GM18868 (cell line): ENCODE measurements around the gene STRA8.

Experiments
- ATAC-seq: cut with Tn5 transposase; IDR thresholded peaks from one replicate; pipeline ENCODE4 v1.9.1; 2021; ENCODE audit warnings: mild to moderate bottlenecking, moderate library complexity; ENCODE audit not compliant: unreplicated experiment

The STRA8 gene

DNA sequence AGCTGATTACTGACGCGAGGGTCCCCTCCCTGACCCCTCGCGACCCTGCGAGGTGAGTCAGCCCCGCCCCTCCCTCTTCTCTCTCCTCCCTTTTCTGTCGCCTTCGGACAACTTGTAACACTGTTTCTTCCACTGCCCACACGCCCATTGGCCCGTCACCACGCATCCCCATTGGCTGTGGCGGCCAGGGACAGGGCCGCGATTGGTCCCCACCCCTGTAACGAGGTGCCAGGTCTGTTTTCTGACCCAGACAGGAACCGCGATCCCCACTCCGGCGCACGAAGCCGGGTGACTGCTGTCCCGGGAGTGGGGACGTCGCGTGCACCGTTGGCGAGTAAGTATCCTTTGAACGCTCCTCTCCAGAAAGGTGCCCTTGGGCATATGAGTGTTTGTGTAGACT, at the start of gene STRA8:
STRA8 (plus strand) TSS at position 269 of the 400 bp plus-strand sequence. CDS start 6,687 bp downstream, outside the sequence.
- ATAC-seq = no peak

DNA sequence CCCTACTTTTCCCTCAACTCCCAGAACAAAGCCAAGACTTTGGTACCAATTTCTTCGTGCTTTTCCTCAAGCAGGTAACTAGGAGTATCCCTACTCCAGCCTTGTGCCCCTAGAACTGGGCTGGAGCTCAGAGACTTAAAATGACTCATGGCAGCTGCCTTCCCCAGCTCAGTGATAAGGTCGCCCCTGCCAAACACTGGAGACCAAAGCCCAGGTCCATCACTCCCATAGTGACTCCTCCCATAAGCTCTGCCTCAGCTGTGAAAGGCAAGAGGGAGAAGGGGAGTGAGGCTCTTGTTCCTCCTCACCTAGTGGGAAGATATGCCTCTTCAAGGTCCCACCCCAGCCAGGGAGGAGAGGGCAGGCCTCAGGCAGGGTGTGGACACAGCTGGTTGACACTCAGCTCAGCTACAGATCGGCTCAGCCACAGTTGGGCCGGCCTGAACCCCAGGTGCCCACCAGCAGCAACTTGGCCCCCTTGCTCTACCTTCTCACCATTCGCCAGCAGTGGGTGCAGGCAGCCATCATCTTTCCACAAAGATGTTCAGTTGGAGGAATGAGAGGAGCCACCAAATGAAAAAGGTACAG, 49.3 kb upstream of the STRA8 start:
- ATAC-seq = no peak

GRCh38 chr7:135185471-135186260, 48.0 kb upstream of the STRA8 start:
- no peak for ATAC-seq

DNA sequence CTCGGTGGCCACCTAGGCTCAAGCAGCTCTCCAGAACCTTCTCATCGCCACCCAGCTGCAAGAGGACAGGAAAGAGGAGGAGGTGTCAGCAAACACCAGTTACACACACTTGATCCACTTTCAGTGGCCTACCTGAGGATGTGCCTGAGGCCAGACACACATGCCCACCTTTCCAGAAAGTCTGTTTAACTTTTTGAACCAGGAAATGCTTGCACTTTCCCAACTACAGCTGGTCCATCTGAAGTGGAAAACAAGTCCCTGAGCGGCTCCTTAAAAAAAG, 47.4 kb upstream of the STRA8 start:
- ATAC-seq = no peak

GRCh38 chr7:135186841-135187253, 46.8 kb upstream of the STRA8 start:
- ATAC-seq = peak; percentile 58

DNA sequence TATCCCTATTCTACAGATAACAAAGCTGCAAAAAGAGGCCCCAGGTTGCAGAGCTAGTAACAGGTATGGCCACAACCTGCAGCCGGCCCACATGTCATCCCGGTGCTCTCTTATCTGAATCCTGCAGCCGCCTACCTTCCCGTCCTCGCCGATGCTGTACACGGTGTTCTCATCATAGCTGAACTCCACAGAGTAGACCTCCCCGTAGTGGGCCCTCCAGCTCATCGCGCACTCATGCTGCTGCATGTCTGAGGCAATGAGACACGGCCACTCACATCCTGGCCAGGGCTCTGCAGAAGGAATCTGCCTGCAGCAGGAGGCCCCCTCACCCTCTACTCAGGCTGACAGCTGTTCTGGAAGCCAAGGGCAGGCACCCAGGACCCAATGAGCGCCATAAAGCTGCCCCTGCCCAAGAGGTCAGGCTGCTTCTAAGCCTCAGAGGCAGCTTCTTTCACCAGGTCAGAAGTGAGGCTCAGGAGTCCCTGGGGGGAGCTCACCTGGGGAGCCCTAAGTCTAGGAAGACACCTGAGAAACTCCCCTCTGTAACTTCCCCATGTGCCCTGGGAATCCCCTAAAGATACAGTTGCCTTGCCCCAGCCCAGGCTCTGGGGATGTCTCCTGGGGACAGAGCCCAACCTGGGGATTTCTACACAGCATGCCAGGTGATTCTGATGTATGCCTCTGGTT, 45.2 kb upstream of the STRA8 start:
- ATAC-seq = peak; percentile 71

GRCh38 chr7:135189221-135189662, 44.4 kb upstream of the STRA8 start:
- ATAC-seq = no peak

DNA sequence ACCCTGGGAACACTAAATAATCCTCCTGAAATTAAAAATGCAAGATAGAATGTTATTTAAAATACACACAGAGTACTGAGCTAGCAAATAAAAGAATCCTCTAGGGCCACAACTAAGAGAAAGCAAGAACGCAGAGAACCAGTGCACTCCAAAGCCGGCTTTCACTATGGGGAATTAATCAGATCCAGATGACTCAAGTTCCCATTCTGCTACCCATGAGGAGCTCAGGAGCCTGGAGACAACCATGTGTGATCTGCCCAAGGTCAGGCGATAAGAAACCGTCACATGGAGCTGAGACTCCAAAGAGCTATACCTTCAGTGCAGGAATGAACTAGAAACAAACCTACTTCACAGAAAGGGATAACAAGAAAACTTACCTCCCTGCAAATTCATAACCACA, 43.7 kb upstream of the STRA8 start:
- no peak for ATAC-seq

GRCh38 chr7:135190703-135191102, 42.9 kb upstream of the STRA8 start:
- ATAC-seq = no peak

- no peak for ATAC-seq
Measured at GRCh38 chr7:135192914-135193536, 40.6 kb upstream of the STRA8 start.

GRCh38 chr7:135193615-135194081, 40.0 kb upstream of the STRA8 start:
- no peak for ATAC-seq

- no peak for ATAC-seq
Measured at GRCh38 chr7:135194494-135195095, 39.0 kb upstream of the STRA8 start.

GRCh38 chr7:135195156-135195555, 38.5 kb upstream of the STRA8 start:
- ATAC-seq = no peak

GRCh38 chr7:135195968-135196629, 37.5 kb upstream of the STRA8 start:
- ATAC-seq = no peak

DNA sequence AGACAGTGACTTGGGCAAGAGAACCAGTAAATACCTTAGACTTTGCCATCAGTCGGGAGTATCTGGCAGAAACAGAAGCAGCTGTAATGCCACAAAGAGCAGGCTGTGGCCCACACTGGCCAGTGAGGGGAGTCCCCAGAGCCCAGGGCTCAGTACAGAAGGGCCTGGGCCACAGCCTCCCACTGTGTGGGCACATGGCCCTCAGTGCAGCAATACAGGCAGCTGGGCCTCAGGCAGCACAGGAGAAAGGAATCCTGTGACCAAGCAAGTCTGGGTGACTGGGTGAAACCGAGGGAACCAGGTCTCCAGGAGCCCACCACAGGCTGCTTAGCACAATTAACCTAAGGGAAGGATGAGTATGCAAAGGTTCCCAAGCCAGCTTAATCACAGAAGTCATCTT, 36.3 kb upstream of the STRA8 start:
- no peak for ATAC-seq

GRCh38 chr7:135197906-135198655, 35.6 kb upstream of the STRA8 start:
- no peak for ATAC-seq

DNA sequence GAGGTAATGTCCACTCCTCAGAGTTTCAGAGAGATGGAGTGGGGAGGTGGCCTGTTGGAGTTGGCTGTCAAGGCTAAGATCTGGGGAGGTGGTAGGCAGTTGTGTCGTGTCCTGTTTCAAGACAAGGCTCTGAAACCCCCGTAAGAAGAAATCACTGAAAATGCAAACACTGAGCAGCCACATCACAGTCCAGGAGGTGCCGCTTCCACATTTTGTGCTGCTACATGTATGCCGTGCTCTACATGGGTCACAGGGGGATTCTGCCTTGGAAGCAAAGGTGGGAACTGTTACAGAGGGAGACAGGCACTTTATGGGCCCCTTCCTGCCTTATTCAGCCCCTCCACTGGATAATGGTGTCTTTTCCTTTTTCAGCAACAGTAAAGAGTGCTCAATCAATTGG, 34.2 kb upstream of the STRA8 start:
- ATAC-seq = no peak

DNA sequence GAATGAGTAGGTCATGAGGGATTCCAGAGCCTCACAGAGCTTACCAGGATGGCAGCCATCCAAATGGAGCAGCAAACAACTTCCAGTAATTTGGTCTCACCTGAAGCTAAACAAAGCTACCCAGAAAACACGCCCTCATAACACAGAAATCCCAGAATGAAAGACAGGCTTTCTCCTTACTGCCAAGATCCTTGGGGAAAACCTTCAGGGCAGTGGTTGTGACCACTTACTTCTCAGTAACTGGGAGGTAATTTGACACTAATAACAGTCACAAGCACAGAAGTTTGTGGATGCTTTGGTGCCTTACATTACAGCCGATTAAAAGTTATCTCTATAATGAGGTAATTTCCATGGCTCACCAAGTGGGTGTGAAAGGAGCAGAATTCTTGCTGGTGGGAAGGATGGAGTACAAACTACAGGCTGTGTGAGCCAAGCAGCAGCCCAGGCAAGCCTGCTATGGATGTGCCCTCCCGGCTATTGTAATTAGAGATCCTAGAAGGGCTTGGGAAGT, 32.8 kb upstream of the STRA8 start:
- ATAC-seq = no peak

GRCh38 chr7:135201350-135201749, 32.3 kb upstream of the STRA8 start:
- no peak for ATAC-seq

- no peak for ATAC-seq
Measured at GRCh38 chr7:135204341-135204749, 29.3 kb upstream of the STRA8 start.
